Upper lobe of right lung (tissue), 1 donor: ENCODE measurements around the gene CTU1. TPM values are rescaled to one million over a fixed set of nuclear protein-coding genes. Genes with fewer than 3 reads are reported as not detected.
"Not testable (repeated sequence)": the region's sequence is repeated elsewhere in the genome, so short reads cannot be mapped to it uniquely, and the experiment has no call there.

ENCODE experiments used
- ATAC-seq: fragments of 200-7000 bp; cut with Tn5 transposase; one replicate; pipeline ENCODE4 v1.9.1; 2020; ENCODE audit warnings: mild to moderate bottlenecking, moderate library complexity
- DNase-seq: peaks from one replicate; pipeline ENCODE4 v3.0.0-alpha.2; 2020
- H3K27ac ChIP-seq: fragments of 200-600 bp; one replicate; pipeline ENCODE4 v1.8.0; 2022
- H3K27me3 ChIP-seq: fragments of 200-600 bp; one replicate; pipeline ENCODE4 v1.8.0; 2022; ENCODE audit warnings: mild to moderate bottlenecking
- H3K36me3 ChIP-seq: fragments of 200-600 bp; one replicate; pipeline ENCODE4 v1.8.0; 2022
- H3K4me1 ChIP-seq: fragments of 200-600 bp; one replicate; pipeline ENCODE4 v1.8.0; 2022
- H3K4me3 ChIP-seq: fragments of 200-600 bp; one replicate; pipeline ENCODE4 v1.8.0; 2022; ENCODE audit warnings: mild to moderate bottlenecking
- H3K9me3 ChIP-seq: fragments of 200-600 bp; one replicate; pipeline ENCODE4 v1.8.0; 2022
- intact Hi-C: fragments of 100-400 bp; cut with DNase I; formaldehyde crosslinking; loops from one replicate; pipeline ENCODE4 v1.11.0; 2022
- total RNA-seq: library from RNA; stranded (reverse); fragmentation: NEBNext Ultra II Directional; extraction: Animal tissue kit (Norgen Biotek cat#: 25700); gene quantifications from one replicate; pipeline ENCODE4 v1.2.1, GENCODE V29; 2021
- TF ChIP-seq, protein P1 (sequence below): fragments of 200-600 bp; IDR thresholded peaks from one replicate; pipeline ENCODE4 v1.8.0; 2022; ENCODE audit warnings: antibody characterized with exemption
- donor health status: DM: no; HTN: yes; CAD: no; lungs with severe emphysema.

CTU1 gene
- total RNA-seq, 1 donor from 2014 or later: 8.5 TPM

DNA sequence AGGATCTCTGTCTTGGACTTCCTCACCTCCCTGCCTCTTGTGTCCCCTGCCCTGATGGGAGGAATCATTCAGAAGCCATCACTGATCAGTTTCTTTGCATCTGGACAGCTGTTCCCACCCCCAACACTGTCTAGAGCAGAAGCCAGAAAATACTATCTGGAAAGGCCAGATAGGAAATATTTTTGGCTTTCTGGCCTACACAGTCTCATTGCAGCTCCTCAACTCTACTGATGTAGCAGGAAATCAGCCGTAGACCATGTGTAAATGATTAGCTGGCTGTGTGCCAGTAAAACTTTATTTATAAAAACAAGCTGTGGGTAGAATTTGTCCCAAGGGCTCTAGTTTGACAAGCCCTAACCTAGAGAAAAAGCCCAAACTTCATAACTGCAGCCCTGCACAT, 39.5 kb upstream of the CTU1 start:
- H3K36me3 ChIP-seq: no peaks in the 10 kb centered on the region
- H3K4me1 ChIP-seq: no peaks in the 10 kb centered on the region
- no peak overlapping the region for H3K4me3 ChIP-seq
- H3K27ac ChIP-seq: no peak overlapping the region
- ATAC-seq (no peak), DNase-seq (no peak)
- intact Hi-C loops: no loop called here
- TF ChIP-seq, protein P1, sequence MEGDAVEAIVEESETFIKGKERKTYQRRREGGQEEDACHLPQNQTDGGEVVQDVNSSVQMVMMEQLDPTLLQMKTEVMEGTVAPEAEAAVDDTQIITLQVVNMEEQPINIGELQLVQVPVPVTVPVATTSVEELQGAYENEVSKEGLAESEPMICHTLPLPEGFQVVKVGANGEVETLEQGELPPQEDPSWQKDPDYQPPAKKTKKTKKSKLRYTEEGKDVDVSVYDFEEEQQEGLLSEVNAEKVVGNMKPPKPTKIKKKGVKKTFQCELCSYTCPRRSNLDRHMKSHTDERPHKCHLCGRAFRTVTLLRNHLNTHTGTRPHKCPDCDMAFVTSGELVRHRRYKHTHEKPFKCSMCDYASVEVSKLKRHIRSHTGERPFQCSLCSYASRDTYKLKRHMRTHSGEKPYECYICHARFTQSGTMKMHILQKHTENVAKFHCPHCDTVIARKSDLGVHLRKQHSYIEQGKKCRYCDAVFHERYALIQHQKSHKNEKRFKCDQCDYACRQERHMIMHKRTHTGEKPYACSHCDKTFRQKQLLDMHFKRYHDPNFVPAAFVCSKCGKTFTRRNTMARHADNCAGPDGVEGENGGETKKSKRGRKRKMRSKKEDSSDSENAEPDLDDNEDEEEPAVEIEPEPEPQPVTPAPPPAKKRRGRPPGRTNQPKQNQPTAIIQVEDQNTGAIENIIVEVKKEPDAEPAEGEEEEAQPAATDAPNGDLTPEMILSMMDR: no peak
- H3K9me3 ChIP-seq: no peaks in the 10 kb centered on the region
- H3K27me3 ChIP-seq: no peaks in the 10 kb centered on the region

- no peak overlapping the region for H3K27ac ChIP-seq
- intact Hi-C loops: no loop called here
- H3K27me3 ChIP-seq: no peaks in the 10 kb centered on the region
- H3K9me3 ChIP-seq: no peaks in the 10 kb centered on the region
- no peaks in the 10 kb centered on the region for H3K4me1 ChIP-seq
- TF ChIP-seq, protein P1: no peak
- no peak overlapping the region for H3K4me3 ChIP-seq
- DNase-seq (no peak), ATAC-seq (no peak)
- H3K36me3 ChIP-seq: no peaks in the 10 kb centered on the region
These were observed 38.5 kb upstream of the CTU1 start for GRCh38 chr19:51146751-51147150.

- intact Hi-C loops: no loop called here
- Histone ChIP-seq H3K4me1 (no peaks in the 10 kb centered on the region), H3K36me3 (no peaks in the 10 kb centered on the region), H3K9me3 (no peaks in the 10 kb centered on the region), H3K27ac (no peak overlapping the region), H3K4me3 (no peak overlapping the region), H3K27me3 (no peaks in the 10 kb centered on the region)
- DNase-seq (no peak), ATAC-seq (no peak)
- TF ChIP-seq, protein P1: no peak
These were observed 37.8 kb upstream of the CTU1 start for GRCh38 chr19:51145916-51146493.

DNA sequence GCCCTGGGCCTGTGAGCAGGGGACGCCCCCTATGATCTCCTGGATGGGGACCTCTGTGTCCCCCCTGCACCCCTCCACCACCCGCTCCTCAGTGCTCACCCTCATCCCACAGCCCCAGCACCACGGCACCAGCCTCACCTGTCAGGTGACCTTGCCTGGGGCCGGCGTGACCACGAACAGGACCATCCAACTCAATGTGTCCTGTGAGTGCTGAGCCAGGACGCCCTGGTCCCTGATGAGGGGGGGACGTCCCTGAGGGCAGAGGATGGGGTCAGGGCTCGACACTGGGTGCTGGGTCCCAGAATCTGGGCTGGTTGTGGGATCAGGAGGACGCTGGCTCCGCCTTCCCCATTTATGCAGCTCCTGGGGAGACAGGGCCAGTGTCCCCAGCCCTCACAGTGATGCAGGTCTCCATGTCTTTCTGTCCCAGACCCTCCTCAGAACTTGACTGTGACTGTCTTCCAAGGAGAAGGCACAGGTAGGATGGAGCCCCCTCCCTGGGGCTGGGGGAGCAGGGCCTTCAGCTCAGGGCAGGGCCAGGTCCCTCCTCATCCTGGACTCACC, 36.4 kb upstream of the CTU1 start:
- Histone ChIP-seq H3K4me1 (no peaks in the 10 kb centered on the region), H3K27me3 (no peaks in the 10 kb centered on the region), H3K4me3 (no peak overlapping the region), H3K36me3 (no peaks in the 10 kb centered on the region), H3K27ac (no peak overlapping the region), H3K9me3 (no peaks in the 10 kb centered on the region)
- TF ChIP-seq, protein P1: no peak
- DNase-seq (no peak), ATAC-seq (no peak)
- intact Hi-C loops: no loop called here

- Histone ChIP-seq H3K36me3 (no peaks in the 10 kb centered on the region), H3K27me3 (no peaks in the 10 kb centered on the region), H3K27ac (no peak overlapping the region), H3K4me3 (no peak overlapping the region), H3K4me1 (no peaks in the 10 kb centered on the region), H3K9me3 (no peaks in the 10 kb centered on the region)
- no peak for DNase-seq
- ATAC-seq: no peak
- intact Hi-C loops: no loop called here
- TF ChIP-seq, protein P1: no peak
These were observed 35.3 kb upstream of the CTU1 start for GRCh38 chr19:51143486-51143885.

DNA sequence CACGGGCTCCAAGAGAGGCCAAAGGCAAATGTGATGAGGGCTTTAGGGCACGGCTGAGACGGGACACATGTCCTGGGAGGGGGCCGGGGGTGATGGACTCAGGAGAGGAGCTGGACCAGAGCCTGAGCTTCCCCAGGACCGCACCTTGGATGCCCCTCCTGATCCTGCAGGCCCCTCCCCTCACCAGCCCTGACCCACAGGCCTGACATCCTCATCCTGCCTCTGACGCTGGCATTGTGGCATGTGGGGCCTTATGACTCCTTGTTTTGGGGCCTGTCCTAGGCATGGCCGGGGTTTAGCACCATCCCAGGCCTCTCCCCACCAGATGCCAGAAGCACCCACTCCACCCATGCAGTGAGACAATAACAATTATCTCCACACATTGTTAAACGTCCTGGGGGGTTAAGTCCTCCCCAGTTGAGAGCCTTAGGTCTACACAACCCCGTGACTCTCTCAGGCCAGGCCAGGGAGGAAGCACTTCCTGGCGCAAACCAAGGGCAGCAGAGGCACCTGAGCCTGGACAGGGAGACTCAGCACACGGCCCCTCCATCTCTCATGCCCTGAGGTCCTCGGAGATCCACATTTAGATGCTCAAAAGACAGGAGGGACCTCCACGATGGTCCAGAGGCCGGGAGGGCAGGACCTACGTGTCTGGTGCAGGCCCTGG, 34.7 kb upstream of the CTU1 start:
- H3K4me1 ChIP-seq, H3K27me3 ChIP-seq, H3K36me3 ChIP-seq, intact Hi-C loops, DNase-seq, H3K4me3 ChIP-seq, H3K9me3 ChIP-seq: not testable (repeated sequence)
- ATAC-seq: peak; percentile 8
- H3K27ac ChIP-seq: peak overlapping the region; percentile 58
